Neural progenitor cell (in vitro differentiated cells): Measurements from ENCODE around the gene NFE2L3.

ENCODE experiments used
- CTCF ChIP-seq: fragments of 200-600 bp; sonication (generic); IDR thresholded peaks from 2 replicates; pipeline ENCODE4 v1.5.1; 2017; ENCODE audit warnings: antibody characterized with exemption, mild to moderate bottlenecking
- EZH2 ChIP-seq: fragments of 200-600 bp; sonication (generic); IDR thresholded peaks from 2 replicates; pipeline ENCODE4 v1.6.1; 2017; ENCODE audit warnings: antibody characterized with exemption, mild to moderate bottlenecking, moderate library complexity
- EZH2phosphoT487 ChIP-seq: fragments of 200-600 bp; sonication (generic); IDR thresholded peaks from 2 replicates; pipeline ENCODE4 v1.6.1; 2017; ENCODE audit warnings: antibody characterized with exemption

- no peak for TF ChIP-seq CTCF
- no peak for TF ChIP-seq EZH2phosphoT487
- no peak for TF ChIP-seq EZH2
These were observed 62.0 kb downstream of the NFE2L3 start for GRCh38 chr7:26213807-26214515.
